DND-41 (cell line): Measurements from ENCODE around the gene ZBTB49.
A peak's percentile ranks its signal among the peaks of the same experiment; 100 is the strongest.

Source experiments
- ATAC-seq: fragments of 200-7000 bp; cut with Tn5 transposase; 3 replicates; pipeline ENCODE4 v1.9.1; 2021; ENCODE audit warnings: low read depth; ENCODE audit not compliant: insufficient read depth
- DNase-seq: peaks from one replicate; pipeline ENCODE4 v3.0.0-alpha.2; 2020
- H2AFZ ChIP-seq: 2 replicates; pipeline ENCODE4 v1.6.0; 2012; ENCODE audit warnings: low read depth, low read length
- H3K27ac ChIP-seq: 2 replicates; pipeline ENCODE4 v1.5.1; 2012; ENCODE audit warnings: low read length, inconsistent platforms
- H3K27me3 ChIP-seq: fragments of 200-600 bp; sonication (generic); 2 replicates; pipeline ENCODE4 v1.6.0; 2012; ENCODE audit warnings: low read length, mild to moderate bottlenecking, inconsistent platforms; ENCODE audit not compliant: insufficient read depth, poor library complexity
- H3K36me3 ChIP-seq: 2 replicates; pipeline ENCODE4 v1.5.1; 2012; ENCODE audit warnings: low read length, inconsistent platforms; ENCODE audit not compliant: insufficient read depth
- H3K4me1 ChIP-seq: 2 replicates; pipeline ENCODE4 v1.5.1; 2012; ENCODE audit warnings: mild to moderate bottlenecking, low read length; ENCODE audit not compliant: insufficient read depth
- H3K4me2 ChIP-seq: 2 replicates; pipeline ENCODE4 v1.6.0; 2012; ENCODE audit warnings: mild to moderate bottlenecking, moderate library complexity, low read length, inconsistent platforms; ENCODE audit not compliant: insufficient read depth
- H3K4me3 ChIP-seq, 2 experiments: fragments of 200-600 bp in 1 of 2; shearing (Covaris generic) in 1 of 2; 2 replicates each; pipeline ENCODE4 v1.5.1; 2012 to 2016; ENCODE audit warnings: inconsistent platforms in 2 of 2, low read length in 2 of 2, mild to moderate bottlenecking in 2 of 2, low read depth in 1 of 2, moderate library complexity in 1 of 2
- H3K79me2 ChIP-seq: 2 replicates; pipeline ENCODE4 v1.6.0; 2012; ENCODE audit warnings: low read length, inconsistent platforms; ENCODE audit not compliant: insufficient read depth
- H3K9ac ChIP-seq: 2 replicates; pipeline ENCODE4 v1.6.0; 2012; ENCODE audit warnings: low read depth, mild to moderate bottlenecking, inconsistent platforms, low read length, moderate library complexity
- H3K9me3 ChIP-seq: 2 replicates; pipeline ENCODE4 v1.5.1; 2012; ENCODE audit warnings: low read length, moderate library complexity, mild to moderate bottlenecking, inconsistent platforms; ENCODE audit not compliant: insufficient read depth, severe bottlenecking
- H4K20me1 ChIP-seq: 2 replicates; pipeline ENCODE4 v1.6.0; 2012; ENCODE audit warnings: low read length; ENCODE audit not compliant: insufficient read depth
- CTCF ChIP-seq: IDR thresholded peaks from 2 replicates; pipeline ENCODE4 v1.5.1; 2012; ENCODE audit warnings: borderline replicate concordance, low read length, moderate library complexity, mild to moderate bottlenecking; ENCODE audit not compliant: poor library complexity, severe bottlenecking; ENCODE audit errors: extremely low read depth
- EZH2 ChIP-seq: IDR thresholded peaks from 3 replicates; pipeline ENCODE4 v1.6.1; 2012; ENCODE audit warnings: borderline replicate concordance, low read depth, mild to moderate bottlenecking, moderate library complexity, low read length, inconsistent platforms; ENCODE audit not compliant: severe bottlenecking

The ZBTB49 gene

GRCh38 chr4:4341861-4342650 lies 52.0 kb downstream of the ZBTB49 start:
- Histone ChIP-seq H3K4me3 (no peak overlapping the region), H3K4me2 (no peak overlapping the region), H4K20me1 (no peaks in the 10 kb centered on the region), H3K36me3 (no peaks in the 10 kb centered on the region), H3K4me1 (peaks cover under 1% of the 10 kb centered on the region; the same call in 1 of the 2 replicates), H3K9ac (no peak overlapping the region), H3K79me2 (no peaks in the 10 kb centered on the region), H2AFZ (no peak overlapping the region; the same call in 1 of the 2 replicates), H3K27me3 (no peaks in the 10 kb centered on the region), H3K27ac (no peak overlapping the region), H3K9me3 (no peaks in the 10 kb centered on the region)
- ATAC-seq = no peak
- DNase-seq = no peak
- TF ChIP-seq CTCF (no peak), EZH2 (no peak)

GRCh38 chr4:4343038-4343437 lies 53.0 kb downstream of the ZBTB49 start:
- H3K79me2 ChIP-seq = no peaks in the 10 kb centered on the region
- H4K20me1 ChIP-seq = no peaks in the 10 kb centered on the region
- TF ChIP-seq EZH2 = no peak
- no peak for TF ChIP-seq CTCF
- DNase-seq (no peak), ATAC-seq (no peak)
- H3K4me3 ChIP-seq = no peak overlapping the region
- no peak overlapping the region for H3K9ac ChIP-seq
- H3K4me1 ChIP-seq = peaks cover 11% of the 10 kb centered on the region
- peak overlapping the region; percentile 28; the same call in 1 of the 2 replicates for H2AFZ ChIP-seq
- H3K9me3 ChIP-seq = no peaks in the 10 kb centered on the region
- H3K36me3 ChIP-seq = no peaks in the 10 kb centered on the region
- H3K4me2 ChIP-seq = no peak overlapping the region
- no peaks in the 10 kb centered on the region for H3K27me3 ChIP-seq
- no peak overlapping the region for H3K27ac ChIP-seq

- no peaks in the 10 kb centered on the region for H3K36me3 ChIP-seq
- H3K9me3 ChIP-seq = peaks cover 10% of the 10 kb centered on the region
- H3K4me1 ChIP-seq = peaks cover 18% of the 10 kb centered on the region
- no peak overlapping the region for H2AFZ ChIP-seq
- H3K9ac ChIP-seq = no peak overlapping the region
- H3K4me2 ChIP-seq = no peak overlapping the region
- H4K20me1 ChIP-seq = no peaks in the 10 kb centered on the region
- ATAC-seq (no peak), DNase-seq (no peak)
- H3K79me2 ChIP-seq = no peaks in the 10 kb centered on the region
- H3K27me3 ChIP-seq = no peaks in the 10 kb centered on the region
- H3K4me3 ChIP-seq = no peak overlapping the region
- TF ChIP-seq CTCF (no peak), EZH2 (no peak)
- 0 out of 2 replicates have a peak overlapping the region, but pooled peaks have one; percentile 8 for H3K27ac ChIP-seq
Observed at GRCh38 chr4:4344915-4345527, 55.0 kb downstream of the ZBTB49 start.
